HG02678 (cell line): ENCODE results near the gene RABL6.
"Not testable (repeated sequence)": the region's sequence is repeated elsewhere in the genome, so short reads cannot be mapped to it uniquely, and the experiment has no call there.

Experiments
- ATAC-seq: cut with Tn5 transposase; IDR thresholded peaks from one replicate; pipeline ENCODE4 v1.9.1; 2021; ENCODE audit warnings: mild to moderate bottlenecking, moderate library complexity; ENCODE audit not compliant: unreplicated experiment

Gene RABL6

GRCh38 chr9:136794281-136794999, 13.3 kb upstream of the RABL6 start:
- ATAC-seq, result no peak

DNA sequence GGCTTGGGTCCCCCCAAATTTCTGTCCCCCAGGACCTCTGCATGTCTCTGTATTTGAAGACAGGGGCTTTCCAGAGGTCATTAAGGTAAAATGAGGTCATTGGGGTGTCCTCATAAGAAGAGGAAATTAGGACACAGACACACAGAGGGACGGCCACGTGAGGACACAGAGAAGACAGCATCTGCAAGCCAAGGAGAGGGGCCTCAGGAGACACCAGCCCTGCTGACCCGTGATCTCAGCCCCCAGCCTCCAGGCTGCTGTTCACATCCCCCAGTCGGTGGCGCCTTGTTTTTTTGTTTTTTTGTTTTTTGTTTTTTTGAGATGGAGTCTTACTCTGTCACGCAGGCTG, 12.8 kb upstream of the RABL6 start:
- no peak for ATAC-seq

DNA sequence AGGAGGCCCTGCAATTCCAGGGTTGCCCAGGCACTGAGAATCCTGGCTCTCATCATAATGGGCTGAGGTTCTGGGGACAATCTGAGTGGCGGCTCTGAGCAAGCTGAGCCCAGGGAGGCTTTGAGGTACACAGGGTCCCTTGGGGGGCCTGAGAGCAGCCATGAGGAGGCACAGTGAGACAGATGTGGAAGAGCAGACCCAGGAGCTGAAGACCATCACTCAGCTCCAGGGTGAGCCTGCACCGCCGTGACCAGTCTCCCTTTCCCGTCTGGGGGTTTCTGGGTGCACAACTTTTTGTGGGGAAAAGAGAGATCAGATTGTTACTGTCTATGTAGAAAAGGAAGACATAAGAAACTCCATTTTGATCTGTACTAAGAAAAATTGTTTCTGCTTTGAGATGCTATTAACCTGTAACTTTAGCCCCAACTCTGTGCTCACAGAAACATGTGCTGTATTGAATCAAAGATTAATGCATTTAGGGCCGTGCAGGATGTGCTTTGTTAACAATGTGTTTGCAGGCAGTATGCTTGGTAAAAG, 11.4 kb upstream of the RABL6 start, which contains the start of gene CCDC183:
Gene CCDC183, plus strand, starts transcription at position 101 of the 537 bp plus-strand sequence. Its CDS starts 60 bp downstream, at position 161.
- no peak for ATAC-seq

- ATAC-seq, result not testable (repeated sequence)
Measured at GRCh38 chr9:136796775-136797347, 10.9 kb upstream of the RABL6 start.

DNA sequence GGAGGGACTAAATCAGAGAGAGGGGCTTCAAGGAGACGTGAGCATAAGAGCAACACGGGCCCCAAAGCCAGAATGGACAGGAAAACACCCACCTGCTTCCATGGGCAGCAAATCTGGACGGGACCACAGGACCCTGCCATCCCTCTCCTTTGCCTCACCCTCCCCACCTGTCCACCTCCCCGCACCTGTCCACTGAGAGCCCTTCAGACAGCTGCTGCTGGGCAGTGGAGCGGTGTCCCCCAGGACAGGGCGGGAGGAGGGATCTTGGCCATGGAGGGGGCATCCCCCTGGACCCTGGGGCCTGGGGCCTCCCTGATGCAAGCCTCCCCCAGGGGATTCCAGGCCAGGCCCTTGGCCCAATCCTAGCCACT, 9.1 kb upstream of the RABL6 start:
- no peak for ATAC-seq

- no peak for ATAC-seq
Measured at GRCh38 chr9:136799079-136799853, 8.5 kb upstream of the RABL6 start.

GRCh38 chr9:136799854-136800657, 7.7 kb upstream of the RABL6 start:
- ATAC-seq, result no peak

- no peak for ATAC-seq
Measured at GRCh38 chr9:136802321-136802720, 5.4 kb upstream of the RABL6 start.

GRCh38 chr9:136803009-136803550, 4.7 kb upstream of the RABL6 start:
- not testable (repeated sequence) for ATAC-seq

GRCh38 chr9:136803551-136804508, 3.9 kb upstream of the RABL6 start:
- ATAC-seq, result no peak

GRCh38 chr9:136804509-136805206, 3.1 kb upstream of the RABL6 start:
- ATAC-seq, result no peak

GRCh38 chr9:136805207-136805740, 2.5 kb upstream of the RABL6 start:
- no peak for ATAC-seq

GRCh38 chr9:136806067-136806466, 1.7 kb upstream of the RABL6 start:
- ATAC-seq, result no peak

DNA sequence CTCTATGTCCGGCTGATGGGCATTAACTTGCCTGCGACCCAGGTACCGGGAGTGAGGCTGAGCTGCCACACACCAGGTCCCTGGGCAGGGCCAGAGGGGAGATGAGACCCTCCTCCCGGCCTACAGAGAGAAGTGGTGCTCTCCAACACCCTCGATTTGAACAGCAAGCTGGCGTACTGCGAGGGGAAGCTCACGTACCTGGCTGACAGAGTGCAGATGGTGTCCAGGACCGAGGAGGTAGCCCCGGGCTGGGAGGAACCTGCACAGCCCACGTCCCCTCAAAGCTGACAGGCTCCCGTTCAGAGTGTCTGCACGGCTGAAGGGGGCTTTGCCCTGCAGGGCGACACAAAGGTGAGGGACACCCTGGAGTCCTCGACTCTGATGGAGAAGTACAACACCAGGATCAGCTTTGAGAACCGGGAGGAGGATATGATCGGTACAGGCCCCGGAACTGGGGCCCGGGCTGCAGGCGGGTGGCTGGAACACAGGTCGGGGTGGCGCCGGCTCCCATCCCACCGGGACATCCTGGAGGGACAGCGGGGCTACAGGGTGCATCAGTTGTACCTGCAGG, 1.0 kb upstream of the RABL6 start:
- no peak for ATAC-seq

GRCh38 chr9:136808075-136808805, 492 bp downstream of the RABL6 start:
- ATAC-seq, result peak; percentile 35

DNA sequence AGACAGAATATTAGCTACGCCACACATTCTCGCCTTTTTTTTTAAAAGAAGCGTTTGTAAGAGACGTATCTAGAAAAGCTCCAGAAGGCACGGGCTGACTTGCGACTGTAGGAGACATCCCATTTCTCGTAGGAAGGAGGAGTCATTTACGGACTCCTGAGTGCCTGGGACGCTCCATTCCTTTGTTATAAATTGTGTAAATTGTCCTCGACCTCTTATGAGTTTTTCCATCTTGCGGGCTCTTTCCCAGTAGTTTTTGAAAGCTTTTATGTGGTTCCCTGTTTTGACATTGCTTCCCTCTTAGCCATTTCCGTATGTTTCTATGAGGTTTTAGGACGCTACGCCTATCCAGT, 1.0 kb downstream of the RABL6 start:
- no peak for ATAC-seq

DNA sequence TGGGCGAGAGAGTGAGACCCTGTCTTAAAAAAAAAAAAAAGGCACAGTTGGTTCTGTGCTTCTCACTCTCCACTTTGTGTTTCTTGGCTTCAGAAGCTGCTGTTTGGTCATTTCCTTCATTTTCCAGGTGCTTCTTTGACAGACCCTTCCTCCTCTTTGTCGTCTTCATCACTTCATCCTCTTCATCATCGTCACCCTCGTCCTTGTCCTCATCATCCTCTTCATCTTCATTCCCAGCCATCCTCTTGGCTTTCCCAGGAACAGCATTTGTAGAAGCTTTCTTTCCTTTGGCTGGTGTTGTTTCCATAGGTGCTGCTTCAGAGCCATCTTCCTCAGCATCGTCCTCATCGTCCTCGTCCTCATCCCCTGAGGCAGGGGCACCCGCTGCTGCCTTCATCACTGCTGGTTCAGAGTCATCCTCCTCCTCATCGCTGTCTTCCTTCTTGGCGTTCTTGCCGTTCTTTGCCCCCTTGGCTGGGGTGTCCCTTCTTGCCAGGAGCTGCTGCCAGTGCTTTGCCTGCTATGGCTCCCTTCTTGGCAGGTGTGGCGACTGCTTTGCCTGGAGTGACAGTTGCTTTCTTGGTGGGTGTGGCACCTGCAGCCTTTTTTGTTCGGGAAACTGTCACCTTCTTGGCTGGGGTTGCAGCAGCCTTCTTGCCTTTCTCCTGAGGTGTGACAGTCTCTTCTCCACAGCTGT, 7.1 kb downstream of the RABL6 start:
- no peak for ATAC-seq
